ENCODE measurements around the gene MCM8. TPM values are rescaled to one million over a fixed set of nuclear protein-coding genes. Genes with fewer than 3 reads are reported as not detected.

The MCM8 gene
- 10 to 100 TPM; 46.6 to 47.8 TPM for total RNA-seq

GRCh38 chr20:5950271-5951031, at the start of gene MCM8, which contains the start of gene TRMT6:
MCM8 (plus strand) TSS chr20:5950652; CDS start chr20:5952016, 1,364 bp downstream.
TRMT6 (minus strand) TSS chr20:5950533; CDS start chr20:5950405, 128 bp downstream.
- peak within 1 kb of the TSS; percentile 85 for H3K4me3 Mint-ChIP-seq
- peaks cover 2% of the 10 kb centered on the region for H3K27me3 Mint-ChIP-seq
- H3K4me1 Mint-ChIP-seq (ENCODE audit: low read depth): peaks cover 47% of the 10 kb centered on the region
- peak; percentile 98 for DNase-seq
- ChIA-PET CTCF (interaction anchor here (1.1 kb wide), 1 partner anchor 422 kb away, joined by 3 read pairs; no protein-coding TSS in a partner anchor), POLR2A (interaction anchor here (0.6 to 1.1 kb wide), 3 partner anchors 9 to 341 kb away, joined by 3 to 4 read pairs (median 3); no protein-coding TSS in a partner anchor)
- H3K9me3 Mint-ChIP-seq: no peaks in the 10 kb centered on the region
- TF ChIP-seq CTCF (IDR thresholded peaks at IDR 0.05): no peak
- intact Hi-C loops (cut with micrococcal nuclease): no loop called here
- peak within 1 kb of the TSS; percentile 98 for H3K27ac Mint-ChIP-seq
- peaks cover 69% of the 10 kb centered on the region for H3K36me3 Mint-ChIP-seq (ENCODE audit: low read depth)
- peak; percentile 94 for ATAC-seq

GRCh38 chr20:5900908-5901307, 49.5 kb upstream of the MCM8 start:
- ChIA-PET CTCF (interaction anchor here (1.0 kb wide), 1 partner anchor 372 kb away, joined by 3 read pairs; no protein-coding TSS in a partner anchor), POLR2A (no interaction called here)
- no peak overlapping the region for H3K4me3 Mint-ChIP-seq
- no peak for TF ChIP-seq CTCF (IDR thresholded peaks at IDR 0.05)
- H3K36me3 Mint-ChIP-seq (ENCODE audit: low read depth): no peaks in the 10 kb centered on the region
- DNase-seq (no peak), ATAC-seq (no peak)
- no peaks in the 10 kb centered on the region for H3K4me1 Mint-ChIP-seq (ENCODE audit: low read depth)
- H3K27ac Mint-ChIP-seq: no peak overlapping the region
- H3K9me3 Mint-ChIP-seq: no peaks in the 10 kb centered on the region
- intact Hi-C loops (cut with micrococcal nuclease): no loop called here
- H3K27me3 Mint-ChIP-seq: peaks cover 19% of the 10 kb centered on the region

- no peak for ATAC-seq
- H3K4me3 Mint-ChIP-seq: no peak overlapping the region
- CTCF ChIA-PET: interaction anchor here (0.6 to 1.1 kb wide), 3 partner anchors 27 to 352 kb away, joined by 3 read pairs; no protein-coding TSS in a partner anchor
- DNase-seq: no peak
- no peaks in the 10 kb centered on the region for H3K36me3 Mint-ChIP-seq (ENCODE audit: low read depth)
- peaks cover 48% of the 10 kb centered on the region for H3K27me3 Mint-ChIP-seq
- POLR2A ChIA-PET: interaction anchor here (0.6 kb wide), 1 partner anchor 124 kb away, joined by 3 read pairs; no protein-coding TSS in a partner anchor
- peaks cover 10% of the 10 kb centered on the region for H3K4me1 Mint-ChIP-seq (ENCODE audit: low read depth)
- no peaks in the 10 kb centered on the region for H3K9me3 Mint-ChIP-seq
- intact Hi-C loops (cut with micrococcal nuclease): no loop called here
- TF ChIP-seq CTCF (IDR thresholded peaks at IDR 0.05): no peak
- H3K27ac Mint-ChIP-seq: no peak overlapping the region
These were observed 41.5 kb upstream of the MCM8 start for GRCh38 chr20:5908981-5909380.

- TF ChIP-seq CTCF (IDR thresholded peaks at IDR 0.05): no peak
- Mint-ChIP-seq H3K27ac (no peak overlapping the region), H3K27me3 (peaks cover 46% of the 10 kb centered on the region), H3K4me1 (ENCODE audit: low read depth) (peaks cover 10% of the 10 kb centered on the region), H3K36me3 (ENCODE audit: low read depth) (no peaks in the 10 kb centered on the region), H3K9me3 (no peaks in the 10 kb centered on the region), H3K4me3 (no peak overlapping the region)
- DNase-seq (no peak), ATAC-seq (no peak)
- ChIA-PET CTCF (no interaction called here), POLR2A (no interaction called here)
- intact Hi-C loops (cut with micrococcal nuclease): no loop called here
These were observed 40.3 kb upstream of the MCM8 start for GRCh38 chr20:5910186-5910585.

GRCh38 chr20:5913166-5913565, 37.3 kb upstream of the MCM8 start:
- Mint-ChIP-seq H3K36me3 (ENCODE audit: low read depth) (no peaks in the 10 kb centered on the region), H3K27ac (no peak overlapping the region), H3K4me1 (ENCODE audit: low read depth) (peaks cover 10% of the 10 kb centered on the region), H3K4me3 (no peak overlapping the region), H3K9me3 (no peaks in the 10 kb centered on the region), H3K27me3 (peaks cover 38% of the 10 kb centered on the region)
- ATAC-seq (no peak), DNase-seq (no peak)
- intact Hi-C loops (cut with micrococcal nuclease): no loop called here
- ChIA-PET POLR2A (no interaction called here), CTCF (interaction anchor here (0.8 to 1.4 kb wide), 4 partner anchors 16 to 512 kb away, joined by 3 to 4 read pairs (median 3); no protein-coding TSS in a partner anchor)
- TF ChIP-seq CTCF (IDR thresholded peaks at IDR 0.05): no peak
